BJ (cell line): ENCODE results near the gene CLEC3A. TPM values are rescaled to one million over a fixed set of nuclear protein-coding genes. Genes with fewer than 3 reads are reported as not detected.

Source experiments
- CTCF ChIA-PET: fragments of 350-600 bp; formaldehyde crosslinking; extraction: SDS; loops from one replicate; lab custom pipeline; 2021; ENCODE audit warnings: antibody characterized with exemption, inconsistent platforms; lab: Yijun Ruan, JAX
- POLR2A ChIA-PET: fragments of 300-600 bp; sonication (Branson Sonifier 250); formaldehyde crosslinking; extraction: SDS; loops from one replicate; lab custom pipeline; 2021; ENCODE audit warnings: antibody characterized with exemption; lab: Charles Lee
- DNase-seq: peaks from one replicate; pipeline ENCODE4 v3.0.0-alpha.2; 2011; ENCODE audit warnings: low read depth
- H3K27me3 ChIP-seq: 2 replicates; pipeline ENCODE4 v1.6.0; 2011; ENCODE audit warnings: low read length; ENCODE audit not compliant: control insufficient read depth, insufficient read depth
- H3K36me3 ChIP-seq: 2 replicates; pipeline ENCODE4 v1.5.1; 2011; ENCODE audit warnings: low read length; ENCODE audit not compliant: control insufficient read depth, insufficient read depth
- H3K4me3 ChIP-seq: 2 replicates; pipeline ENCODE4 v1.5.1; 2011; ENCODE audit warnings: low read depth, mild to moderate bottlenecking, control low read depth, low read length
- polyA minus RNA-seq: library from RNA; depleted of rRNA, polyadenylated mRNA; stranded (reverse); fragments of >200 nt; gene quantifications from 2 replicates; pipeline ENCODE4 v1.2.3, GENCODE V29; 2011; rRNA and poly(A)+ RNA removed
- polyA plus RNA-seq: library from polyadenylated mRNA; depleted of rRNA; stranded (reverse); fragments of >200 nt; gene quantifications from 2 replicates; pipeline ENCODE4 v1.2.3, GENCODE V29; 2011; rRNA removed
- TF ChIP-seq, protein P1 (sequence below): IDR thresholded peaks from 2 replicates; pipeline ENCODE4 v1.5.1; 2011; ENCODE audit warnings: low read depth, mild to moderate bottlenecking, control low read depth, inconsistent platforms, low read length, moderate library complexity; ENCODE audit not compliant: insufficient read depth

The CLEC3A gene, protein sequence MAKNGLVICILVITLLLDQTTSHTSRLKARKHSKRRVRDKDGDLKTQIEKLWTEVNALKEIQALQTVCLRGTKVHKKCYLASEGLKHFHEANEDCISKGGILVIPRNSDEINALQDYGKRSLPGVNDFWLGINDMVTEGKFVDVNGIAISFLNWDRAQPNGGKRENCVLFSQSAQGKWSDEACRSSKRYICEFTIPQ
- polyA plus RNA-seq (not detected in 2 replicates), polyA minus RNA-seq (not detected in 2 replicates)

DNA sequence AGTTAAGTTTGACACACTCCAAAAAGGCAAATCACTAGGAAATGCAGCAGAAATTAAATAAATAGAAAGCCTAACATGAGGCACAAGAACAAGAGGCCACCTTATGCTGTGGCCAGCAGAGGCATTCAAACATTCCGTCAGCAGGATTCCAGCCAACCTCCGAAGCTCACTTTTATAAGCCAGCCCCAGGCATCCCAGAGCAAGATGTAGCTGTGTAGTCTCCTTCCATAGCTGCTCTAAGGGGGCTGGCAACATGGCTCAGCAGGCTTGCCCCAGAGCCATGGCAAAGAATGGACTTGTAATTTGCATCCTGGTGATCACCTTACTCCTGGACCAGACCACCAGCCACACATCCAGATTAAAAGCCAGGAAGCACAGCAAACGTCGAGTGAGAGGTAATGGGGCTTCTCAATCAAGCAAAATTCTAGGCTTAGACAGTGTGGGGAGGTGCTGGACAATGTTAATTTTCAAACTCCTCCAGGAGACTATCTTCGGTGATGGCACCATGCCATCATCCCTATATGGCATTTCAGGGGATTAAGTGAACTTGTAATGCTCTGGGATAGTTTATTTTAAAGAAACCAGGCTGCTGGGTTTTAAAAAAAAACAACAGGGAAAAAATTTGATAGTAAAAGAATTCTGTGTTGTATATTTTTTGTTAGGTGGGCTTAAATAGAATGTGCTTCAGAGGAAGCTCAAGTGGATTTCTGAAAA, at the start of gene CLEC3A:
CLEC3A (plus strand) TSS at position 202 of the 714 bp plus-strand sequence; CDS start at position 281, 79 bp downstream.
- H3K4me3 ChIP-seq, result no peak within 1 kb of the TSS
- POLR2A ChIA-PET, result no interaction called here
- CTCF ChIA-PET, result no interaction called here
- TF ChIP-seq, protein P1, sequence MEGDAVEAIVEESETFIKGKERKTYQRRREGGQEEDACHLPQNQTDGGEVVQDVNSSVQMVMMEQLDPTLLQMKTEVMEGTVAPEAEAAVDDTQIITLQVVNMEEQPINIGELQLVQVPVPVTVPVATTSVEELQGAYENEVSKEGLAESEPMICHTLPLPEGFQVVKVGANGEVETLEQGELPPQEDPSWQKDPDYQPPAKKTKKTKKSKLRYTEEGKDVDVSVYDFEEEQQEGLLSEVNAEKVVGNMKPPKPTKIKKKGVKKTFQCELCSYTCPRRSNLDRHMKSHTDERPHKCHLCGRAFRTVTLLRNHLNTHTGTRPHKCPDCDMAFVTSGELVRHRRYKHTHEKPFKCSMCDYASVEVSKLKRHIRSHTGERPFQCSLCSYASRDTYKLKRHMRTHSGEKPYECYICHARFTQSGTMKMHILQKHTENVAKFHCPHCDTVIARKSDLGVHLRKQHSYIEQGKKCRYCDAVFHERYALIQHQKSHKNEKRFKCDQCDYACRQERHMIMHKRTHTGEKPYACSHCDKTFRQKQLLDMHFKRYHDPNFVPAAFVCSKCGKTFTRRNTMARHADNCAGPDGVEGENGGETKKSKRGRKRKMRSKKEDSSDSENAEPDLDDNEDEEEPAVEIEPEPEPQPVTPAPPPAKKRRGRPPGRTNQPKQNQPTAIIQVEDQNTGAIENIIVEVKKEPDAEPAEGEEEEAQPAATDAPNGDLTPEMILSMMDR, result no peak
- no peak for DNase-seq
- no peaks in the 10 kb centered on the region for H3K36me3 ChIP-seq
- H3K27me3 ChIP-seq, result no peaks in the 10 kb centered on the region

- POLR2A ChIA-PET, result no interaction called here
- no peak overlapping the region for H3K4me3 ChIP-seq
- H3K36me3 ChIP-seq, result no peaks in the 10 kb centered on the region
- DNase-seq, result no peak
- no peaks in the 10 kb centered on the region for H3K27me3 ChIP-seq
- CTCF ChIA-PET, result interaction anchor here (1.4 kb wide), 1 partner anchor 253 kb away, joined by 3 read pairs; the partner anchor contains the start of gene NUDT7
- TF ChIP-seq, protein P1, result no peak
Observed at GRCh38 chr16:77974883-77975282, 47.5 kb upstream of the CLEC3A start.

DNA sequence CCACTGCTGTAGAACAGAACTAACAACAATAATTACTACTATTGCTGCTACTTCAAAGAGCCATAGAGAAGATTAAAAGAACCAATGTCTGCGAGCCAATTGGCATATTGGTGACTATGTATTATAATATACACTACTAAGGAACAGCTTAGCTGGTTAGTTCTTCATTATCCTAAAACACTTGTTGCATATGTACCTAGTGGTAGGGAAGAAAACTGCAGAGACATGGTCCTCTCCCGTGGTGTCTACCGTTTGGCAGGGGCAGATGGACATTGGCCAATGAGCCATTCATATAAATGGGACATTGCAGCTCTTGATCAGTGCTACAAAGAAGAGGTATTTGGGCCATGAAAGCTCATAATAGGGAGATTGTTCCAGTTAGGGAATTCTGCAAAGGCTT, 46.4 kb upstream of the CLEC3A start:
- CTCF ChIA-PET, result interaction anchor here (1.4 kb wide), 1 partner anchor 254 kb away, joined by 3 read pairs; the partner anchor contains the start of gene NUDT7
- TF ChIP-seq, protein P1, result no peak
- H3K27me3 ChIP-seq, result no peaks in the 10 kb centered on the region
- POLR2A ChIA-PET, result no interaction called here
- no peaks in the 10 kb centered on the region for H3K36me3 ChIP-seq
- H3K4me3 ChIP-seq, result no peak overlapping the region
- DNase-seq, result no peak

- POLR2A ChIA-PET, result no interaction called here
- TF ChIP-seq, protein P1, result no peak
- no peaks in the 10 kb centered on the region for H3K27me3 ChIP-seq
Observed at GRCh38 chr16:77977339-77977738, 45.0 kb upstream of the CLEC3A start.

DNA sequence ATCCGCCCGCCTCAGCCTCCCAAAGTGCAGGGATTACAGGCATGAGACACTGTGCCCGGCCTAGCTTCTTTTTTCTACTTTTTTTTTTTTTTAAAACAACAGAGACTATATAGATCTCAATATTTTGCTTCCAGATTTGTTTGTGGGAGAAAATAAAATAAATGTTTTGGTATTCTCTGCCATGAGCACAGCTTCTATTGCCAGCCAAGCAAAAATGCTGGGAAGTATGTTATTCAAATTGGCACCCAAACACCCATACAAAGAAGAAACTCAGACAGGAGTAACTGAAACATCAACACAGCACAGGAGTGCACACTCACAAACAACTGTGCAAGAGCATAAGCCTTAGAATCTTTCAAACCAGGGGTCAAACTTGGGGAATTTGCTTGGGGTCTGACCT, 37.2 kb upstream of the CLEC3A start:
- TF ChIP-seq, protein P1, result no peak
- ChIA-PET POLR2A (no interaction called here), CTCF (no interaction called here)
- Histone ChIP-seq H3K36me3 (no peaks in the 10 kb centered on the region), H3K4me3 (no peak overlapping the region), H3K27me3 (no peaks in the 10 kb centered on the region)
- no peak for DNase-seq

More at GRCh38 chr16:77977339-77977738, 45.0 kb upstream of the CLEC3A start:
- Histone ChIP-seq H3K4me3 (no peak overlapping the region), H3K36me3 (no peaks in the 10 kb centered on the region)
- no peak for DNase-seq
- CTCF ChIA-PET, result interaction anchor here (0.6 to 1.0 kb wide), 2 partner anchors 295 to 741 kb away, joined by 3 to 5 read pairs; no protein-coding TSS in a partner anchor
